IMR-90 (cell line): ENCODE measurements around the gene PLXND1.
A peak's percentile ranks its signal among the peaks of the same experiment; 100 is the strongest.

Experiments used
- BHLHE40 ChIP-seq: fragments of 150-350 bp; IDR thresholded peaks from 2 replicates; pipeline ENCODE4 v1.6.1; 2016; ENCODE audit warnings: mild to moderate bottlenecking, low read depth, low read length
- CEBPB ChIP-seq: IDR thresholded peaks from 2 replicates; pipeline ENCODE4 v1.6.1; 2012; ENCODE audit warnings: low read depth, low read length, improper control_type of control experiment
- CHD1 ChIP-seq: IDR thresholded peaks from 2 replicates; pipeline ENCODE4 v1.6.1; 2012; ENCODE audit warnings: low read depth, low read length, improper control_type of control experiment
- MAFK ChIP-seq: IDR thresholded peaks from 2 replicates; pipeline ENCODE4 v1.6.1; 2012; ENCODE audit warnings: low read depth, low read length, improper control_type of control experiment
- MAZ ChIP-seq: IDR thresholded peaks from 2 replicates; pipeline ENCODE4 v1.6.1; 2012; ENCODE audit warnings: low read depth, mild to moderate bottlenecking, low read length, improper control_type of control experiment, moderate library complexity, borderline replicate concordance
- MXI1 ChIP-seq: IDR thresholded peaks from 2 replicates; pipeline ENCODE4 v1.6.1; 2012; ENCODE audit warnings: low read depth, mild to moderate bottlenecking, low read length, moderate library complexity, borderline replicate concordance
- NFE2L2 ChIP-seq: fragments of 150-350 bp; IDR thresholded peaks from 2 replicates; pipeline ENCODE4 v1.6.1; 2016; ENCODE audit warnings: low read depth, mild to moderate bottlenecking, low read length
- POLR2A ChIP-seq: IDR thresholded peaks from 2 replicates; pipeline ENCODE4 v1.6.1; 2012; ENCODE audit warnings: mild to moderate bottlenecking, low read depth, low read length
- RAD21 ChIP-seq: IDR thresholded peaks from 2 replicates; pipeline ENCODE4 v1.6.1; 2012; ENCODE audit warnings: low read length, improper control_type of control experiment
- RCOR1 ChIP-seq: IDR thresholded peaks from 2 replicates; pipeline ENCODE4 v1.6.1; 2012; ENCODE audit warnings: mild to moderate bottlenecking, low read length, improper control_type of control experiment; ENCODE audit not compliant: insufficient replicate concordance
- RFX5 ChIP-seq: IDR thresholded peaks from 2 replicates; pipeline ENCODE4 v1.8.0; 2012; ENCODE audit warnings: low read depth, mild to moderate bottlenecking, low read length, moderate library complexity
- SMC3 ChIP-seq: fragments of 150-350 bp; IDR thresholded peaks from 2 replicates; pipeline ENCODE4 v1.6.1; 2016; ENCODE audit warnings: low read depth, mild to moderate bottlenecking, antibody characterized with exemption, low read length, moderate library complexity
- TF ChIP-seq, protein P1 (sequence below): conservative IDR thresholded peaks from 2 replicates; pipeline ENCODE4 v1.5.1; 2012; ENCODE audit warnings: mild to moderate bottlenecking, low read depth, low read length, improper control_type of control experiment
- TF ChIP-seq, protein P2 (sequence below): fragments of 150-350 bp; IDR thresholded peaks from 2 replicates; pipeline ENCODE4 v1.6.1; 2017; ENCODE audit warnings: mild to moderate bottlenecking, antibody characterized with exemption, low read length, low read depth

GRCh38 chr3:129628169-129628522 lies 21.7 kb upstream of the PLXND1 start:
- TF ChIP-seq RAD21, result no peak
- TF ChIP-seq, protein P1, sequence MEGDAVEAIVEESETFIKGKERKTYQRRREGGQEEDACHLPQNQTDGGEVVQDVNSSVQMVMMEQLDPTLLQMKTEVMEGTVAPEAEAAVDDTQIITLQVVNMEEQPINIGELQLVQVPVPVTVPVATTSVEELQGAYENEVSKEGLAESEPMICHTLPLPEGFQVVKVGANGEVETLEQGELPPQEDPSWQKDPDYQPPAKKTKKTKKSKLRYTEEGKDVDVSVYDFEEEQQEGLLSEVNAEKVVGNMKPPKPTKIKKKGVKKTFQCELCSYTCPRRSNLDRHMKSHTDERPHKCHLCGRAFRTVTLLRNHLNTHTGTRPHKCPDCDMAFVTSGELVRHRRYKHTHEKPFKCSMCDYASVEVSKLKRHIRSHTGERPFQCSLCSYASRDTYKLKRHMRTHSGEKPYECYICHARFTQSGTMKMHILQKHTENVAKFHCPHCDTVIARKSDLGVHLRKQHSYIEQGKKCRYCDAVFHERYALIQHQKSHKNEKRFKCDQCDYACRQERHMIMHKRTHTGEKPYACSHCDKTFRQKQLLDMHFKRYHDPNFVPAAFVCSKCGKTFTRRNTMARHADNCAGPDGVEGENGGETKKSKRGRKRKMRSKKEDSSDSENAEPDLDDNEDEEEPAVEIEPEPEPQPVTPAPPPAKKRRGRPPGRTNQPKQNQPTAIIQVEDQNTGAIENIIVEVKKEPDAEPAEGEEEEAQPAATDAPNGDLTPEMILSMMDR, result no peak
- no peak for TF ChIP-seq POLR2A
- TF ChIP-seq, protein P2, sequence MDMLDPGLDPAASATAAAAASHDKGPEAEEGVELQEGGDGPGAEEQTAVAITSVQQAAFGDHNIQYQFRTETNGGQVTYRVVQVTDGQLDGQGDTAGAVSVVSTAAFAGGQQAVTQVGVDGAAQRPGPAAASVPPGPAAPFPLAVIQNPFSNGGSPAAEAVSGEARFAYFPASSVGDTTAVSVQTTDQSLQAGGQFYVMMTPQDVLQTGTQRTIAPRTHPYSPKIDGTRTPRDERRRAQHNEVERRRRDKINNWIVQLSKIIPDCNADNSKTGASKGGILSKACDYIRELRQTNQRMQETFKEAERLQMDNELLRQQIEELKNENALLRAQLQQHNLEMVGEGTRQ, result no peak
- no peak for TF ChIP-seq MAZ
- no peak for TF ChIP-seq BHLHE40
- no peak for TF ChIP-seq CHD1
- TF ChIP-seq RFX5, result no peak
- TF ChIP-seq CEBPB, result peak; percentile 94
- TF ChIP-seq MAFK, result no peak
- no peak for TF ChIP-seq MXI1
- TF ChIP-seq SMC3, result no peak
- no peak for TF ChIP-seq RCOR1
- no peak for TF ChIP-seq NFE2L2
